OCI-LY1 (cell line): ENCODE results near the gene TTN.

Experiments
- H2AFZ ChIP-seq: fragments of 200-600 bp; sonication (generic), shearing (Covaris generic); 2 replicates; pipeline ENCODE4 v1.6.0; 2014; ENCODE audit warnings: antibody characterized with exemption, mild to moderate bottlenecking, low read length
- H3F3A ChIP-seq: fragments of 200-600 bp; sonication (generic), shearing (Covaris generic); 2 replicates; pipeline ENCODE4 v1.6.0; 2014; ENCODE audit warnings: mild to moderate bottlenecking, antibody characterized with exemption, low read length, moderate library complexity; ENCODE audit not compliant: insufficient read depth
- H3K27ac ChIP-seq: fragments of 200-600 bp; sonication (generic); 2 replicates; pipeline ENCODE4 v1.5.1; 2014; ENCODE audit warnings: low read length, mixed run types, mild to moderate bottlenecking, low read depth; ENCODE audit not compliant: poor library complexity, severe bottlenecking
- H3K27me3 ChIP-seq: fragments of 200-600 bp; sonication (generic); 2 replicates; pipeline ENCODE4 v1.6.0; 2014; ENCODE audit warnings: antibody characterized with exemption, mild to moderate bottlenecking, low read length, moderate library complexity; ENCODE audit not compliant: insufficient read depth
- H3K36me3 ChIP-seq: fragments of 200-600 bp; sonication (generic); 2 replicates; pipeline ENCODE4 v1.6.1; 2014; ENCODE audit warnings: mild to moderate bottlenecking, antibody characterized with exemption, low read length, moderate library complexity, mixed read lengths; ENCODE audit not compliant: insufficient read depth
- H3K4me1 ChIP-seq: fragments of 200-600 bp; sonication (generic); 2 replicates; pipeline ENCODE4 v1.5.1; 2014; ENCODE audit warnings: mild to moderate bottlenecking, low read length, moderate library complexity; ENCODE audit not compliant: insufficient read depth, severe bottlenecking
- H3K4me2 ChIP-seq: fragments of 200-600 bp; sonication (generic), shearing (Covaris generic); 2 replicates; pipeline ENCODE4 v1.6.1; 2014; ENCODE audit warnings: low read length
- H3K4me3 ChIP-seq: fragments of 200-600 bp; sonication (generic); 2 replicates; pipeline ENCODE4 v1.5.1; 2014; ENCODE audit warnings: low read length, low read depth, mild to moderate bottlenecking, mixed read lengths; ENCODE audit not compliant: poor library complexity, severe bottlenecking
- H3K79me2 ChIP-seq: fragments of 200-600 bp; shearing (Covaris generic); 2 replicates; pipeline ENCODE4 v1.6.1; 2016; ENCODE audit warnings: mixed run types, low read length, mixed read lengths; ENCODE audit not compliant: insufficient read depth
- H3K9ac ChIP-seq: fragments of 200-600 bp; sonication (generic), shearing (Covaris generic); 2 replicates; pipeline ENCODE4 v1.6.1; 2014; ENCODE audit warnings: mild to moderate bottlenecking, low read length, mixed read lengths
- H3K9me2 ChIP-seq: fragments of 200-600 bp; sonication (generic), shearing (Covaris generic); 2 replicates; pipeline ENCODE4 v1.6.1; 2014; ENCODE audit warnings: low read depth, mild to moderate bottlenecking, low read length, mixed read lengths
- H3K9me3 ChIP-seq: fragments of 200-600 bp; shearing (Covaris generic); 2 replicates; pipeline ENCODE4 v1.6.1; 2014; ENCODE audit warnings: low read length, mixed read lengths
- H4K20me1 ChIP-seq: fragments of 200-600 bp; sonication (generic), shearing (Covaris generic); 2 replicates; pipeline ENCODE4 v1.6.0; 2016; ENCODE audit warnings: mild to moderate bottlenecking, low read length; ENCODE audit not compliant: insufficient read depth
- EZH2 ChIP-seq: fragments of 200-600 bp; sonication (generic), shearing (Covaris generic); IDR thresholded peaks from 2 replicates; pipeline ENCODE4 v1.8.0; 2017; ENCODE audit warnings: borderline replicate concordance, mixed run types, mild to moderate bottlenecking, antibody characterized with exemption, low read length, moderate library complexity, mixed read lengths
- TF ChIP-seq, protein P1 (sequence below): fragments of 200-600 bp; sonication (generic), shearing (Covaris generic); IDR thresholded peaks from 2 replicates; pipeline ENCODE4 v1.5.1; 2017; ENCODE audit warnings: mild to moderate bottlenecking, antibody characterized with exemption, low read length, moderate library complexity, mixed read lengths

The TTN gene

DNA sequence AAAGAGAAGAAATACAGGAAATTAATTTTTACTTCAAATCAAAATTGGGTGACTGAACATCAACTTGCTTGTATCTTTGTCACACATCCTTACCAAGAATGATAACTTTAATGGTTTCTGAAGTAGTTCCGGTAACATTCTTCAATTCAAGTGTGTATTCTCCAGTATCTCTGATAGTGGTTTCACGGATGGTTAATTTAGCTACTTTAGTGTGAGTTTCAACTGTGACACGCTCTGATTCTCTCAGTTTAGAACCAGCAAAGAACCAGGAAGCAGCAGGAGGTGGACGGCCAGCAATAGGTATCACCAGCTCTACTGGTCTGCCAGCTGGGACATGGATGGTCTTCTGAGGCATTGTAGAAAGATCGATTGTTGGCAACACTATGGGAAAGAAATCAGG, 264.7 kb downstream of the TTN start:
- Histone ChIP-seq H3K4me1 (peaks cover 14% of the 10 kb centered on the region), H2AFZ (no peak overlapping the region), H3K9me2 (no peaks in the 10 kb centered on the region), H3K36me3 (peaks cover 97% of the 10 kb centered on the region), H3K9ac (no peak overlapping the region), H3K9me3 (no peaks in the 10 kb centered on the region), H4K20me1 (no peaks in the 10 kb centered on the region), H3F3A (no peaks in the 10 kb centered on the region), H3K4me3 (no peak overlapping the region), H3K4me2 (no peak overlapping the region), H3K27me3 (no peaks in the 10 kb centered on the region), H3K27ac (no peak overlapping the region), H3K79me2 (no peaks in the 10 kb centered on the region)
- no peak for TF ChIP-seq EZH2
- TF ChIP-seq, protein P1, sequence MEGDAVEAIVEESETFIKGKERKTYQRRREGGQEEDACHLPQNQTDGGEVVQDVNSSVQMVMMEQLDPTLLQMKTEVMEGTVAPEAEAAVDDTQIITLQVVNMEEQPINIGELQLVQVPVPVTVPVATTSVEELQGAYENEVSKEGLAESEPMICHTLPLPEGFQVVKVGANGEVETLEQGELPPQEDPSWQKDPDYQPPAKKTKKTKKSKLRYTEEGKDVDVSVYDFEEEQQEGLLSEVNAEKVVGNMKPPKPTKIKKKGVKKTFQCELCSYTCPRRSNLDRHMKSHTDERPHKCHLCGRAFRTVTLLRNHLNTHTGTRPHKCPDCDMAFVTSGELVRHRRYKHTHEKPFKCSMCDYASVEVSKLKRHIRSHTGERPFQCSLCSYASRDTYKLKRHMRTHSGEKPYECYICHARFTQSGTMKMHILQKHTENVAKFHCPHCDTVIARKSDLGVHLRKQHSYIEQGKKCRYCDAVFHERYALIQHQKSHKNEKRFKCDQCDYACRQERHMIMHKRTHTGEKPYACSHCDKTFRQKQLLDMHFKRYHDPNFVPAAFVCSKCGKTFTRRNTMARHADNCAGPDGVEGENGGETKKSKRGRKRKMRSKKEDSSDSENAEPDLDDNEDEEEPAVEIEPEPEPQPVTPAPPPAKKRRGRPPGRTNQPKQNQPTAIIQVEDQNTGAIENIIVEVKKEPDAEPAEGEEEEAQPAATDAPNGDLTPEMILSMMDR = no peak

DNA sequence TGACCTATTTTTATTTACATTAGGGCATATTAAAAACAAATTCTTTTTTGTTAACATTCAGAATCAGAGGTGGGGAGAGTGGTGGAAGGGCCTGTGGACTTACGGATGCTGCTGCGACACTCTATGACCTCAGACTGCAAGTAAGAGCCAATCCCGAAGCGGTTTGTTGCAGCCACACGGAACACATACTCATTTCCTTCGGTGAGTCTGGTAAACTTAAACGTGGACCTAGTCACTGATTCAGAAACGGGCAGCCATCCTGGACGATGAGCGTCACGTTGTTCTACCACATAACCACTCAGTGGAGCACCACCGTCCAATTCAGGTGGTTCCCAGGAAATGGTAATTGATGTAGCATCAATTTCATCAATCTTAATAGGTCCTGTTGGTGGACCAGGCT, 265.1 kb downstream of the TTN start:
- Histone ChIP-seq H3F3A (no peaks in the 10 kb centered on the region), H3K27ac (no peak overlapping the region), H3K4me1 (peaks cover 14% of the 10 kb centered on the region), H3K79me2 (no peaks in the 10 kb centered on the region), H3K27me3 (no peaks in the 10 kb centered on the region), H3K36me3 (peaks cover 97% of the 10 kb centered on the region), H3K9me3 (no peaks in the 10 kb centered on the region), H3K4me2 (no peak overlapping the region), H2AFZ (no peak overlapping the region), H4K20me1 (no peaks in the 10 kb centered on the region), H3K9ac (no peak overlapping the region), H3K4me3 (no peak overlapping the region), H3K9me2 (no peaks in the 10 kb centered on the region)
- TF ChIP-seq EZH2 = no peak
- TF ChIP-seq, protein P1 = no peak

GRCh38 chr2:178536037-178536436, 271.2 kb downstream of the TTN start:
- H3K4me3 ChIP-seq = no peak overlapping the region
- peaks cover 100% of the 10 kb centered on the region for H3K36me3 ChIP-seq
- H3K9me3 ChIP-seq = no peaks in the 10 kb centered on the region
- no peaks in the 10 kb centered on the region for H3F3A ChIP-seq
- H4K20me1 ChIP-seq = no peaks in the 10 kb centered on the region
- no peak overlapping the region for H2AFZ ChIP-seq
- no peak overlapping the region for H3K27ac ChIP-seq
- TF ChIP-seq, protein P1 = no peak
- no peak for TF ChIP-seq EZH2
- H3K9ac ChIP-seq = no peak overlapping the region
- H3K79me2 ChIP-seq = no peaks in the 10 kb centered on the region
- H3K27me3 ChIP-seq = no peaks in the 10 kb centered on the region
- no peak overlapping the region for H3K4me2 ChIP-seq
- H3K9me2 ChIP-seq = no peaks in the 10 kb centered on the region
- no peaks in the 10 kb centered on the region for H3K4me1 ChIP-seq
